ENCODE data around the gene CHST14.
A peak's percentile ranks its signal among the peaks of the same experiment; 100 is the strongest.

CHST14 gene

DNA sequence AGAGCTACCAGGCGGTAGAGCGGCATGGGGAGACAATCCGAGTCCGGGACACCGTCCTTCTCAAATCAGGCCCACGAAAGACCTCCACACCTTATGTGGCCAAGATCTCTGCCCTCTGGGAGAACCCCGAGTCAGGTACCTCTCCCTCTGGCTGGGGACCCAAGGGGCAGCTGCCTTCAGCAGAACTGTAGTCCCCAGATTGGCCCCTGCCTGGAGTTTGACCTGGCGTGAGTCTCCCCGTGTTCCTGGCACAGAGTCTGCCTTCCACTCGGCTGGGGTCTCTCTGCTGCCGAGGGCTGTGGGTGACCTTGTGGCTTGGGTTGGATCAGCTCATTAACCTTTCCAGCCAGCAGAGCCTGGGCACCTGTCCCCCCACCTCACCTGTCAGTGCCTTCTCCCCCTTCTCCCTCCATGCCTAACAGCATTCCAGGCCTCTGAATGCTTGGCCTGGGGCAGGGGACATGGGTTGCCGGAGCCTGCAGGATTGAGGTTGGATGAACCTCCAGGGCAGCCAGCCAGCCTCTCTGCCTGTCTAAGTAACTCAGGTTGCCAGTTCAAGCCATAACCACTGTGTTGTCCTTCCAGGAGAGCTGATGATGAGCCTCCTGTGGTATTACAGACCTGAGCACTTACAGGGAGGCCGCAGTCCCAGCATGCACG, 6.8 kb upstream of the CHST14 start:
- DNase-seq, result no peak

DNA sequence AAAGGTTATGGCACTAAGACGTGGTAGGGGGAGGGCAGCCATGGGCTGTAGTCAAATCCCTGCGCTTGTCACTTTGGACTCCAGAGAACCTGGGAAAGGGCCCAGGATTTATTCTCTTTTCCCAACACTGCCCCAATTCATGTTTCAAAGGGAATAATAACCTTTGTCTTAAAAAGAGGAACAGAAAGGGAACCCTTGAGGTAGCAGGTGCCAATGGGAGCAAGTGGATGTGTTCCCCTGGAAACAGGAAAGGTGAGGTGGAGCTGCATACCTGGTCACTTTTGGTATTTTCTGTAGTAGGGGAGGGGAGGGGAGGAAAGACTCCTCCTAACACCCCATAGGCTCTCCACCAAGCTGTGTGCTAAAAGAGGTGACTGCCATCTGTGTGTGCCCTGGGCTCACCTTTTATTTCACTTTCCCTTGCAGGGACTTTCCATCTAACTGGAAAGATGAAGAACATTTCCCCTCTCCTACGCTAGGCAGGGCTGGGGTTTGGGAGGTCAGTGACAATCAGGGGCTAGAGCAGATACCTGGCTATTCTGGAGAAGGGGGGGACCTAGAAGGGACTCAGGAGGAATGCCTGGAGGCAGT, 6.1 kb upstream of the CHST14 start:
- no peak for DNase-seq

DNA sequence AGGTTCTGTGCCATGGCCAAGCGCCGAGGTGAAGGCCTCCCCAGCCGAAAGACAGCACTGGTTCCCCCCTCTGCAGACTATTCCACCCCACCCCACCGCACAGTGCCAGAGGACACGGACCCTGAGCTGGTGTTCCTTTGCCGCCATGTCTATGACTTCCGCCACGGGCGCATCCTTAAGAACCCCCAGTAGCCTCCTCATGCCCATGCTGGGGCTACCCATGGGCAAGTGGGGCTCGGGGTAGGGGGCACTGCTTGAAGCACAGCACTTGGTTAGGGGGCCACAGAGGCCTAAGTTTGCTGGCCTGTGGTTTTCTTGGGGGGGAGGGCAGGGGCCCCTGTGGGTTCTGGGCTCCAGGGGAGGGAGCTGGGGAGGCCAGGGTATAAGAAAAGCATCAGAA, 4.8 kb upstream of the CHST14 start:
- DNase-seq, result no peak

DNA sequence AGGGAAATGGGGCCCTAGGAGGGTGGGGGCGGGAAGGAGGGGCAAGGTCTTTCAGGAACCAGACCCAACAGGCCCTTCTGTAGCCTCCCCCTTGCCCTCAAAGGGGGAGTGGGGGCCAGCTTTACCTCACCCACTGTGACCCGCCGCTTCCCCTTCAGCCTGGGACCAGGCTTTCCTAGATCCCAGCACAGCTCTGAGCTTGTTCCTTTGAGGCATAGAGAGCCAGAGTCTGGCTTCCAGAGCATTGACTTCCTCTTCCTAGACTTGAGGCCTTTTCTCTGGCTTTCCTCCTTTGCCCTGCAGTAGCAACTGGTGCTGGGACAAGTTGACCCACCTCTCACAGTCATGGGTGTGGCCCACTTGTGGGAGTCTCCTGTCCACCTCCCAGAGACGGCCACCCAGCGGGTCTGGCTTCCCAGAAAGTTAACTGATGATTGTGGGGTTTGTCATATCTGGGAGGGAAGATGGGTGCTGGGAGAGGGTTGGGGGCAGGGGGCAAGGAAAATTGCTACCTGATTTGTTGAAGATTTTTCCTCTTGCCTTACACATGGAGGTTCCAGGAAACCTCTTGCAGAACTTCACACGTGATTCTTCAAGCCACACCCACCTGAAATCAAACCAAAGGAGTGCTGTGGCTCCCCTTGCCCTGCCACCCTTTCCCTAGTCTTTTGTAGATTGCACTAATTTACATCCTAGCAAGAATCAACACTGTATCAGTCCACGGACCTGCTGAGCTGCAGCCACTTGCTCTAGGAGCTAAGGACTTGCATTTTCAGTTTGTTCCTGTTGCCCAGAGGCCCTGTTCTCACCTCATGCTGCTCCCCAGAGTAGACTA, 4.1 kb upstream of the CHST14 start:
- DNase-seq, result no peak

DNA sequence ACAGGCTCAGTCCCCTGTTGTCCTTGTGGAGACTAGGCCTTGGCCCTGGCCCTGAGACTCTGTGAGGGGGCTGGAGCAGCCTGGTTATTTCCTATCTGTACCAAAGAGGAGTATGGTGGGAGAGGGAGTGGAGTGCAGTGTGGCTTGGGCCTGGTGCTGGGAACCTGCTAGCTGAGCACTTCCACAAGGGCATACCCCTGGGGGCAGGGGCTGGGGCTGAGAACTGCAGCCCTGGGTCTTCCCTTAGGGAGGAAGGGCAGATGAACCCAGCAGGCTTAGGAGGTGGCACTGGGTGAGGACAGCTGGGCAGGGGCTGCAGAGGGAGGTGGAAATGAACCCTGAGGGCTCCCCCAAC, 3.5 kb upstream of the CHST14 start:
- DNase-seq, result no peak

DNA sequence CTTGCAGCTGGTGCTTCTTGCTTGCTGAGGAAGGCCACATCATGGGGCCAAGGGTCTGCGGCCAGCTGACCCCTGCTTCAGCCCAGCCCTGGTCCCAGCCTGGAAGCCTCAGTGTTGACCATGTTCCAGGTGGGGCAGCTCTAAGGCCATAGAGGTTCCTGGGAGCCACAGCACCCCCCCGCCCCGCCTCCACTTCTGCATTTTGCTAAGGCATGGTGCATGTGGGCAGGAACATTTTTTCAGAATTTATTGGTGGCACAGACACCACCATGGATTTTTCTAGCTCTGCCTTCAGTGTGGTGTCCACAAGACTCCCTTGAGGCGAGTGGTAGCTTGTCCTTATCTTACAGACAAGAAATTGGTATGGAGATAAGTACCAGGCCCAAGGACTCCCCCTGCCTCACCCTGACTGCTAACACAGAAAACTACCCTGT, 1.9 kb upstream of the CHST14 start:
- no peak for DNase-seq

DNA sequence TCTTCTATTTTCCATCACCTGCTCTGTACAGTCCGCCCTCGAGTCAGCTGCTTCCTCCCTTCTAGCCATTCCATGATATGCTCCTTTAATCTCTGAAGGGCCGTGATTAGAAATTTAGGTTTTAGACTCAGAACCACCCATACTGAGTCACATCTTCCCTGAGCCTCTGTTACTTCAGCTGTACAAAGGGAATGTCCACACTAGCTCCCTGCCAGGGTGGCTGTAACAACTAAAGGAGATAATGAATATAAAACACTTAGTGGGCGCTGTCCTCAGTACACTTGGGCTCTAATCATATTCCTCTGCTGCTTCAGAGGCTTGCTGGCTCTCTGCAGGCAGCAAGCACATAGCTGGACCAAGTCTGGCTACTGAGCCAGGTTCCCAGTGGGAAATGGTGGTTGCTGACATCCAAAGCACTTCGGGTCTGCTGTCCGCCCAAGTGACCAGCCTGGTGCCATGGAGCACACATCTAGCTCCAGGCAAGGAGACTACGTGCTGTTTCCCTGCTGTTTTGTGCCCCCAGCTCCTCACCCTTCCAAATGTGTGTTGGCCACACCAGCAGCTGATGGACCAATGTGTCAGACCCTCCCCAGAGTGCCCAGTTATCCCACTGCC, 901 bp upstream of the CHST14 start:
- no peak for DNase-seq

DNA sequence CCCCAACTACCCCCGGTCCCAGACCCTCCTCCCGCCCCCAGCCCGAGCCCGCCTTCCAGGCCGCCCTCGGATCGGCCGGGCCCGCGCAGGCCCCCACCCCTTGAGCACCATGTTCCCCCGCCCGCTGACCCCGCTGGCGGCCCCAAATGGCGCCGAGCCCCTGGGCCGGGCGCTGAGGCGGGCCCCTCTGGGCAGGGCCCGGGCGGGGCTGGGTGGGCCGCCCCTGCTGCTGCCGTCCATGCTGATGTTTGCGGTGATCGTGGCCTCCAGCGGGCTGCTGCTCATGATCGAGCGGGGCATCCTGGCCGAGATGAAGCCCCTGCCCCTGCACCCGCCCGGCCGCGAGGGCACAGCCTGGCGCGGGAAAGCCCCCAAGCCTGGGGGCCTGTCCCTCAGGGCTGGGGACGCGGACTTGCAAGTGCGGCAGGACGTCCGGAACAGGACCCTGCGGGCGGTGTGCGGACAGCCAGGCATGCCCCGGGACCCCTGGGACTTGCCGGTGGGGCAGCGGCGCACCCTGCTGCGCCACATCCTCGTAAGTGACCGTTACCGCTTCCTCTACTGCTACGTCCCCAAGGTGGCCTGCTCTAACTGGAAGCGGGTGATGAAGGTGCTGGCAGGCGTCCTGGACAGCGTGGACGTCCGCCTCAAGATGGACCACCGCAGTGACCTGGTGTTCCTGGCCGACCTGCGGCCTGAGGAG, 472 bp downstream of the CHST14 start:
- DNase-seq, result no peak

DNA sequence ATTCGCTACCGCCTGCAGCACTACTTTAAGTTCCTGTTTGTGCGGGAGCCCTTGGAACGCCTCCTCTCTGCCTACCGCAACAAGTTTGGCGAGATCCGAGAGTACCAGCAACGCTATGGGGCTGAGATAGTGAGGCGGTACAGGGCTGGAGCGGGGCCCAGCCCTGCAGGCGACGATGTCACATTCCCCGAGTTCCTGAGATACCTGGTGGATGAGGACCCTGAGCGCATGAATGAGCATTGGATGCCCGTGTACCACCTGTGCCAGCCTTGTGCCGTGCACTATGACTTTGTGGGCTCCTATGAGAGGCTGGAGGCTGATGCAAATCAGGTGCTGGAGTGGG, 995 bp downstream of the CHST14 start:
- DNase-seq, result peak; percentile 1

DNA sequence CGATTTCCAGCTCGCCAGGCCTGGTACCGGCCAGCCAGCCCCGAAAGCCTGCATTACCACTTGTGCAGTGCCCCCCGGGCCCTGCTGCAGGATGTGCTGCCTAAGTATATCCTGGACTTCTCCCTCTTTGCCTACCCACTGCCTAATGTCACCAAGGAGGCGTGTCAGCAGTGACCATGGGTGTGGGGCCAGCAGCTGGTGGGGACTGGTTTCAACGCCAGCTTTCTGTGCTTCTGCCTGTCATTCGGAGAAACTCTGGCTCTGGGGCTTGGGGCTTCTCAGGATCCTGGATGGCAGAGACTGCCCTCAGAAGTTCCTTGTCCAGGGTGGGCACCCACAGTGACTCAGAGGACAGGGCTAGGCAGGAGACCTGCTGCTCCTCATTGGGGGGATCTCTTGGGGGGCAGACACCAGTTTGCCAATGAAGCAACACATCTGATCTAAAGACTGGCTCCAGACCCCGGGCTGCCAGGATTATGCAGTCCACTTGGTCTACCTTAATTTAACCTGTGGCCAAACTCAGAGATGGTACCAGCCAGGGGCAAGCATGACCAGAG, 1.5 kb downstream of the CHST14 start:
- DNase-seq, result no peak

DNA sequence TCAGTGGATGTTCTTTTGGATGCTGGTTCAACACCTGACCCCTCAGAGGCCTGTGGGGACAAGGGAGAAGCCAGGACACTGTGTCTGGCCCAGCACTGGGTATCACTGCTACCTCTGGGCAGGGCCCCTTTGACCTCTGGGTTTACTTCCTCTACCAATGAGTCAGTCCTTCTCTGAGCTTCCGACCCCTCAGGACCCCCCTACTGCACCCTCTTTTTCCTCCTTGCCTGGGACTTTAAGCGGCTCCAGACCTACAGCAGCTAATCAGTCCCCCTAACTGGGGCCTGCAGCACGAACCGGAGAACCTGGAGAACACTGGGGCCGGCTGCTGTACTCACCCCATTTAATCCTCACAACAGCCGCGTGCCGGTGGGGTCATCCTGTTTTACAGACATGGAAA, 3.8 kb downstream of the CHST14 start:
- DNase-seq, result no peak

DNA sequence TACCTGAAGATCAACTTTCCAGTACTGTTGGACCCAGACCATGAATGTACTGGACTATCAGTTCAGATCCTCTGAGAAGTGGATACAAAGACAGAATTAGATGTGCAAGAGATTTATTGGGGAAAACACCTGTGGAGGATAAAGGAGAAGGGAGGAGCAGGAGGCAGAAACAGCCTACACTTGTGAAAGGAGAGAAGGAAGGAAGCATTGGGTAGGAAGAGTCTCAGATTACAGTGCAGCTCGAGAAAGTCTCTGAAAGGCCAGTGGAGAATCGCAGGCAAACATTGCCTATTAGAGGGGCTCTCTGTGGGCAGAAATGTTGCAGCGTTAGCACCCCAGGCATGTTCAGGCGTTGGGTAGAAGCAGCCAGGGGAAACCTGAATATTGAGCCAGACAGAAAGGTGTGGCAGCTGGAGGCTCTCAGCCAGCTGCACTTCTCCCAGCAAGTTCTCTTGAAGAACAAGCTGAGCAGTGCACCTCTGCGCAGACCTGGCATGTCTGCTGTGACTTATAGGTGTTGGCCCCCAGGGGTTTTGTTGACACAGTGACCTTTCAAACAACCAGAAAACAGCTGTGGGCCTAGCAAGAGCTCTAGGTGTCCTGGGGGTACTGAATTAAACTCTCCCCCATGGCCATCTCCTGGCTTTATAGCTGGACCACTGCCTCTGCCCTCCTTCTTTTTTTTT, 7.0 kb downstream of the CHST14 start:
- peak; percentile 70 for DNase-seq

DNA sequence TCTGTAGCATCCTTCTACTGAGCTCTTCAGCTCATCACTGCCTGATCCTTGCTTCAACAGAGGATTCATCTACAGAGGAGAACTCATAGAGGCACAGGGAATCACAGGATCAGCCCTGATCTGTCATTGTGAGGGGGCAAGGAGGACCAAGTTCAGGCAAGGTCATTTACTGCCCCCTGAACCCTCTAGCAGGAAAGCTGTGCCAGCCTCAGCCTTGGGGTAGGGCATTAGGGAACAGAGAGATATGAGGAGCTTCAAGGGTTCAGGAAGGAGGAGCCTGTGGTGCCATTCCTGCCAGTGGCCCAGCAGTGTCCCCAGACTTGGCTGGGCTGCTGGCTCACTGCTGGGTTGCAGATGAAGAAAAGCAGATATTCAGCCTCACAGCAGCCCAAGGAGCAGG, 8.2 kb downstream of the CHST14 start:
- DNase-seq, result no peak

DNA sequence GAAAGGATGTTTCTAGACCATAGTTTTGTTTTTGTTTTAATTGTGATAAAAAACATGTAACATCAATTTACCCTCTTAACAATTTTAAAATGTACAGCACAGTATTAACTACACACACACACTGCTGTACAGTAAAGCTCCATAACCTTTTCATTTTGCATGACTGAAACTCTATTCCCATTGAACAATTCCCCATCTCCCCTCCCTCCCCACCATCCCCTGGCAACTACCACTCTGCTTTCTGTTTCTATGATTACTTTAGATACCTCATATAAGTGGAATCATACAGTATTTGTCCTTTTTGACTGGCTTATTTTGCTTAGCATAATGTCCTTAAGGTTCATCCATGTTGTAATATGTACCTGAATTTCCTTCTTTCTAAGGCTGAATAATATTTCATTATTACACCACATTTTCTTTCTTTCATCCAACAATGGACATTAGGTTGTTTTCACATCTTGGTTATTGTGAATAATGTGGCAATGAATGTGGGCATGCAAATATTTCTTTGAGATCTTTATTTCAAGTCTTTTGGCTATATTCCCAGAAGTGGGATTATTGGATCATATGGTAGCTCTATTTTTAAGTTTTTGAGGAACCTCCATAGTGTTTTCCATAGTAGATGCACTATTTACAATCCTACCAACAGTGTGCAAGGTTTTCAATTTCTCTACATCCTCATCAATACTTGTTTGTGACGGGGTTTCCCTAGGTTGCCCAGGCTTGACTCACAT, 10.7 kb downstream of the CHST14 start:
- no peak for DNase-seq

DNA sequence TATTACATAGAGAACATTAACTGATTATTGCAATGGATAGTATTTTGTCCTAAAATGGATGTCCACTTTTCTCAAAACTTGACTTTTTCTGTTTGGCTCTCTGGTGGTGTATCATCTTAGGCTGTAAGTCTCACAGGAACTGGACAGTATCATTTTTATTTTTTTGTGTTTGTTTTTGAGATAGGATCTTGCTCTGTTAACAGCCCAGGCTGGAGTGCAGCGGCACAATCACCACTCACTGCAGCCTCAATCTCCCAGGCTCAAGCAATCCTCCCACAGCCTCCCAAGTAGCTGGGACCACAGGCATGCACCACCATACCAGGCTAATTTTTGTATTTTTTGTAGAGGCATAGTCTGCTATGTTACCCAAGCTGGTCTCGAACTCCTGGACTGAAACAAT, 13.1 kb downstream of the CHST14 start:
- no peak for DNase-seq

DNA sequence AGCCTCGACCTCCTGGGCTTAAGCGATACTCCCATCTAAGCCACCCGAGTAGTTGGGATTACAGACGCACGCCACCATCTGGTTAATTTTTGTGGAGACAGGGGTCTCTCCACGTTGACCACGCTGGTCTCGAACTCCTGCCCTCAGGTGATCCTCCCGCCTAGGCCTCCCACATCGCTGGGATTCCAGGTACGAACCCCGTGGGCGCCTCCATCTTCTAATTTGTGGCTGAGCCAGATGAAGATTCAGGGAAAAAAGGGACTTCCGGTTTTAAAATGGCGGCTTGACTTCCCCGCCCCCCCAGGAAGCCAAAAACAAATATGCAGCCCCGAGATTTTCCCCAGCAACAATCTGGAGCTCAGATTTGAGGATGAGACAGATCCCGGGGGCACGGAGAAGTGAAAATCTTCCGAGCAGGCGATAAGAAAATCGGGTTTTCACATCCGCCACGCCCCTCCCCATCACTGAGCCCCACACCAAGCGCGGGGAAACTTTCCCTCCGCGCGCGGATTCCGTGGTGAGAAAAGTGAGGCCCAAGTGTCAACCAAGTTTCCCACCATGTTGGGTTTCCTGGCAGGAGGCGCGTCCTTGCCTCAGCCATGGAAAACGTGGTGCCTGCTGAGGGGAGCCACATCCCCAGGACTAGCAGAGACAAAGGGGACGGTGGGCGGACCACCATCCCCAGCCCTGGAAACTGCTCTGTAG, 15.4 kb downstream of the CHST14 start:
- DNase-seq, result no peak

DNA sequence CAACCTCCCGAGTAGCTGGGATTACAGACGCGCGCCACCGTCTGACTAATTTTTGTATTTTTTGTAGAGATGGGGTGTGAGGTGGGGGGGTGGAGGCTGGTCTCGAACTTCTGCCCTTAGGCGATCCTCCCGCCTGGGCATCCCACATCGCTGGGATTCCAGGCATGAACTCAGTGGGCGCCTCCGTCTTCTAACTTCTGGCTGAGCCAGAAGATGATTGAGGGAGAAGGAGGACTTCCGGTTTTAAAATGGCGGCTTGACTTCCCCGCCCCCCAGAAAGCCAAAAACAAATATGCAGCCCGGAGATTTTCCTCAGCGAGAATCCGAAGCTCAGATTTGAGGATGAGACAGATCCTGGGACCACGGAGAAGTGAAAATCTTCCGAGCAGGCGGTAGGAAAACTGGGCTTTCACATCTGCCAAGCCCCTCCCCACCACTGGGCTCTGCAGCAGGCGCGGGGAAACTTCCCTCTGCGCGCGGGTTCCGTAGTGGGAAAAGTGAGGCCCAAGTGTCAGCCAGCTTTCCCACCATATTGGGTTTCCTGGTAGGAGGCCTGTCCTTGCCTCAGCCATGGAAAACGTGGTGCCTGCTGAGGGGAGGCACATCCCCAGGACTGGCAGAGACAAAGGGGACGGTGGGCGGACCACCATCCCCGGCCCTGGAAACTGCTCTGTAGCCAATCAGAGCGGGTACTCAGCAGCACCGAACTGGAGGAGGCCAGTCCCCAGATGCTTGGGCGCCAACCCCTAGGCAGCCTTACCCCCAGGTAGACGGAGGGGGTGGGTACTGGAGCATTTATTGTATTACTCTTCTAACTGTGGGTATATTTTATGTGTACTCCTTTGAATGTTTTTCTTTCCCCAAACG, 17.3 kb downstream of the CHST14 start:
- DNase-seq, result no peak

DNA sequence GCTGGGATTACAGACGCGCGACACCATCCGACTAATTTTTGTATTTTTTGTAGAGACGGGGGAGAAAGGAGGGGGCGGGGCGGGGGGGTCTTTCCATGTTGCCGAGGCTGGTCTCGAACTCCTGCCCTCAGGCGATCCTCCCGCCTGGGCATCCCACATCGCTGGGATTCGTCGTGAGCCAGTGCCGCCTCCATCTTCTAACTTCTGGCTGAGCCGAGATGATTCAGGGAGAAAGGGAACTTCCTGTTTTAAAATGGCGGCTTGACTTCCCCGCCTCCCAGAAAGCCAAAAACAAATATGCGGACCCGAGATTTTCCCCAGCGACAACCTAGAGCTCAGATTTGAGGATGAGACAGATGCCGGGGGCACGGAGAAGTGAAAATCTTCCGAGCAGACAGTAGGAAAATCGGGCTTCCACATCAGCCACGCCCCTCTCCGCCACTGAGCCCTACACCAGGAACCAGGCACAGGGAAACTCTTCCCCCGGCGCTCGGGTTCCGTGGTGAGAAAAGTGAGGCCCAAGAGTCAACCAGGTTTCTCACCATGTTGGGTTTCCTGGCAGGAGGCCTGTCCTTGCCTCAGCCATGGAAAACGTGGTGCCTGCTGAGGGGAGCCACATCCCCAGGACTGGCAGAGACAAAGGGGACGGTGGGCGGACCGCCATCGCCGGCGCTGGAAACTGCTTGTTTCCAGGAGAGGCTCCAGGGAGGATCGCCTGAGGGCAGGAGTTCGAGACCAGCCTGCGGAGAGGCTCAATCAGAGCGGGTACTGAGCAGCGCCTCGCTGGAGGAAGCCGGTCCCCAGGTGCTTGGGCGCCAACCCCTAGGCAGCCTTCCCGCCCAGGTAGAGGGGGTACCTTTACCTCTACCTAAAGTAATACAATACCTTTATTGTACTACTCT, 18.7 kb downstream of the CHST14 start:
- no peak for DNase-seq

All from DMS79 treated with DMSO at 0.1 percent for 48 hours (cell line).